HG03558 (cell line): ENCODE measurements around the gene IL11RA.

Experiments used
- ATAC-seq: cut with Tn5 transposase; IDR thresholded peaks from one replicate; pipeline ENCODE4 v1.9.1; 2021; ENCODE audit warnings: moderate number of reproducible peaks; ENCODE audit not compliant: unreplicated experiment; ENCODE audit errors: extremely low read depth

The IL11RA gene

GRCh38 chr9:34651321-34651720 lies 664 bp upstream of the IL11RA start:
- ATAC-seq, result no peak

GRCh38 chr9:34652602-34653000 lies 616 bp downstream of the IL11RA start:
- no peak for ATAC-seq

- ATAC-seq, result no peak
Observed at GRCh38 chr9:34653151-34654072, 1.4 kb downstream of the IL11RA start.

GRCh38 chr9:34654323-34655051 lies 2.5 kb downstream of the IL11RA start:
- no peak for ATAC-seq

- ATAC-seq, result no peak
Observed at GRCh38 chr9:34655394-34655793, 3.4 kb downstream of the IL11RA start.

GRCh38 chr9:34656992-34657391 lies 5.0 kb downstream of the IL11RA start:
- no peak for ATAC-seq

GRCh38 chr9:34658461-34658860 lies 6.5 kb downstream of the IL11RA start:
- ATAC-seq, result no peak

GRCh38 chr9:34659592-34660253 lies 7.7 kb downstream of the IL11RA start:
- no peak for ATAC-seq

- no peak for ATAC-seq
Observed at GRCh38 chr9:34662526-34663302, 10.7 kb downstream of the IL11RA start, which contains the start of gene CCL27. CCL27 (minus strand) TSS chr9:34662657; CDS start chr9:34662633, 24 bp downstream.

GRCh38 chr9:34663303-34663605 lies 11.3 kb downstream of the IL11RA start:
- ATAC-seq, result no peak

GRCh38 chr9:34664281-34665066 lies 12.5 kb downstream of the IL11RA start:
- ATAC-seq, result no peak

- ATAC-seq, result no peak
Observed at GRCh38 chr9:34665067-34665380, 13.0 kb downstream of the IL11RA start.

GRCh38 chr9:34665381-34666250 lies 13.6 kb downstream of the IL11RA start:
- ATAC-seq, result no peak

- no peak for ATAC-seq
Observed at GRCh38 chr9:34669809-34670562, 18.0 kb downstream of the IL11RA start.

GRCh38 chr9:34671307-34671706 lies 19.3 kb downstream of the IL11RA start:
- no peak for ATAC-seq

GRCh38 chr9:34674440-34674839 lies 22.5 kb downstream of the IL11RA start:
- no peak for ATAC-seq

GRCh38 chr9:34675048-34675714 lies 23.2 kb downstream of the IL11RA start:
- no peak for ATAC-seq
